GM21423 (cell line): ENCODE data around the gene MIDN.
"Not testable (repeated sequence)": the region's sequence is repeated elsewhere in the genome, so short reads cannot be mapped to it uniquely, and the experiment has no call there.

ENCODE experiments used
- ATAC-seq: cut with Tn5 transposase; IDR thresholded peaks from one replicate; pipeline ENCODE4 v1.9.1; 2021; ENCODE audit warnings: mild to moderate bottlenecking, moderate library complexity; ENCODE audit not compliant: unreplicated experiment

MIDN gene

DNA sequence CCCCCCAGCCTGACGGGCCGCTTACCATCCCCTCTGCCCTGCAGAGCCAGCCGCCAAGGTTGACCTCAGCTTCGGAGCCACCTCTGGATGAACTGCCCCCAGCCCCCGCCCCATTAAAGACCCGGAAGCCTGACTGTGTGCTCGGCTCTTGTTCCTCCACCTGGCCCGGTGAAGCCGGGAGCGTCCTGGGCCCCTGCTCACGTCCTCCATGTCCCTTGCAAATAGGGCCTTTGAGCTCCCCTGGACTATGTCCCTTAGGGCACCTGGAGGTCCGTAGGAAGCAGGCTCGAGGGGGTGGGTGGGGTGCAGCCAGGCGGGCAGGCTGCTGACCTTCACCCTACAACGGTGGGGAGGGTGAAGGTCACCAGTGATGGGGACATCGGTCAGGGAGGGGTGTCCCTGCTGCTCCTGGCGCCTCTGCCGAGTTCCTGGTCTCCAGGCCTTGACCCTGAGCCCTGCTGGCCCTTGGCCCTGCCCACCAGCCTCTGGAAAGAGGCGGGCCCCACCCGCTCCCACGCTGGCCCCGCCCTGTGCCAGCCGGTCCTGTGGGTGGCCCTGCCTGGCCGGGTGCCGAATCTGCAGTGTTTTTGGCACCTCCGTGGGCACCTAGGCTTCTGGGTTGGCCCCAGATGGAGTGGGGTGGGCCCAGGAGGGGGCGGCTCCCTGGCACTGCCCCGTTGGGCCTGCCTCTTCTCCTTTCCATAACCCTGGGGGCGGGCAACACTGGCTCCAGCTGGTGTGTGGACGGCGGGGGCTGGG lies 3.5 kb upstream of the MIDN start:
- no peak for ATAC-seq

DNA sequence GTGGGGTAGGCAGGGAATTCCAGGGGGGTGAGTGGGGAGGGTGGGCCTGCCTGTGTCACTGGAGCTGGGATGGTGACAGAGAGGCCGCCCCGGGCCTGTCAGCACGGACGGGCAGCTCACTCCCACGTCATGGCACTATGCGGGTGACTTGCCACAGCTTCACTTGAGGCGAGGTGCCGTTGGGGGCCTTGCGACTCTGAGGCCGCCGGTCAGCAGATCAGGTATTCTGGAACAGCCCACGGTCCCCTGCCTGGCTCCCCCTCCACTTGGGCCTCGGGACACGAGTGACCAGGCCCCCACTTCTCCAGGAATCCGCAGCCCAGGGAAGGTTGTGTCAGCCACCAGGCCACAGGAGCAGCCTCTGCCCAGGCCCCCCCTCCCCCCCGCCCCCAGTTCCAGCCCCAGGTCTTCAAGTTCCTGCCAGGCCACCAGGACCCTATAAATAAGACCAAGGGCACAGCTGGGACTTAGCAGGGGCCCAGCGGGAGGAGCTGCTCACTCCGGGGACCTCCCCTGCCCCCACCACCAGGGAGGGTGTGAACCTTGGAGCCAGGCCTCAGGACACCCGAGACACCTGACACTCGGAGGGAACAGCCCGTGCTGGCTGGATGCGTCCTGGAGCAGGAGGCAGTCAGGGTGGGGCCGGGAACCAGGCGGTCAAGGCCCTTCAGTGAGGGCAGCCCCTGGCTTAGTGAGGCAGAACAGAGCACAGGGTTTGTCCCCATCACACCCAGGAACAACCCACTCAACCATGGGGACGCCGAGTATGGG lies 2.7 kb upstream of the MIDN start:
- no peak for ATAC-seq

DNA sequence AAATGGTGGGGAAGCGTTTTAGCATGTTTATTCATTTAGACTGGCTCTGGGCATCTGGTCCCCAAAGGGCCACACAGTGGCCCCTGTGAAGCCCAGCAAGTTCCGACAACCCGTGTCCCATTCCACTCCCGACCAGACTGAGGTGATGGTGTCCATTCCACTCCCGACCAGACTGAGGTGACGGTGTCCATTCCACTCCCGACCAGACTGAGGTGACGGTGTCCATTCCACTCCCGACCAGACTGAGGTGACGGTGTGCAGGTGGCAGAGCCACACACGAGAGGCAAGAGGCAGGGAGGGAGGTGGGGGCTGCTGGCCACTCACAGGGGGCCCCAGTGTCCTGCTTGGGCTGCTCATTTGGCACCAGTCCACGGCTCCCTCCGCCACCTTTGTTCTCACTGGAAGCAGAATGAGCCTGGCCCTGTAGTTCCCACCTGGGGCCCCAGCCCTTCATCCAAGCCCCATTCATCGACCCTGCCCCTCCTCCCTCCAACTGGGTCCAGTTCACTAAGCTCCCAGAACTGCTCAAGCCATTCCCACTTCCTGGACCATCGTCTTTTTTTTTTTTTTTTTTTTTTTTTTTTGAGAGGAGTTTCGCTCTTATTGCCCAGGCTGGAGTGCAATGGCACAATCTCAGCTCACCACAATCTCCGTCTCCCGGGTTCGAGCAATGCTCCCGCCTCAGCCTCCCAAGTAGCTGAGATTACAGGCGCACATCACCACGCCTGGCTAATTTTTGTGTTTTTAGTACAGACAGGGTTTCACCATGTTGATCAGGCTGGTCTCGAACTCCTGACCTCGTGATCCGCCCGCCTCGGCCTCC lies 1.9 kb upstream of the MIDN start:
- ATAC-seq, result not testable (repeated sequence)

DNA sequence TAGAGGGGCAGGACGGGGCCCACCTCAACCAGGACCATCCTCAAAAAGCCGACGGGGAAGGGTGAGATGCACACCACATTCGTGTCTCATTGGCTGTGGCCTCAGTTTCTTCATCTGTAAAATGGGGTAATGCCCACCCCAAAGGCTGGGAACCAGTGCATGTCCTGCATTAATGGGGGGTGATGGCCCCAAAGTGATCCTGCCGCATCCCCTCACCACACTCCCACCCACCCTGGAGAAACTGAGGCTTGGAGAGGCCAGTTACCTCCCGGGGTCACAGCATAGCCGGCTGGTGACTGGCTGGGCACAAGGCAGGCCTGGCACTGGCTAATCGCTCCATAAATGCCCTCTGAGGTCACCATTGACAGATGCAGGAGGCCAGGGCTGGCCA lies 640 bp upstream of the MIDN start:
- ATAC-seq, result no peak

DNA sequence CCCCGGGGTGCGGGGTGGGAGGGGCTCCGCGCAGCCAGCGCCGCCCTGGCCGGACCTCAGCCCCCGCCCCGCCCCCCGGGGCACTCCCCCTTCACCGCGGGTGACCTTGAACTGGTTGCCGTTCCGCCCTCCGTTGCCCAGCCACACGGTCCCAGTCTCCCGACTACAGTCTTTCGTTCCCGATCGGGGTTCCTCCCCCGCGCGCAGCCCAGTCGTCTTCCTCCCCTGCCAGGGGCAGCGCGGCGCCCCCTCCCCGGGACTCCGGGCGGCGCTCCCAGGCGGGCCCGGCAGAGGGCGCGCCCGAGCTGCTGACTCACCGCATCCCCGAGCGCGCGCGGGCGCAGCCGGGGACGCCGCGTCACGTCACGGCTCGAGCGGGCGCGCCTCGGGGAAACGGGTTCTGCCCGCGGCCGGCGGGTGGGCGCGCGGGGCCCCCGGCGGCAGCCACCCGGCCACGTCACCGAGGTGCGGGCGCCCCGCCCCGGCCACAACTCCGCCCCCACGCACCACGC lies 459 bp downstream of the MIDN start:
- ATAC-seq, result peak; percentile 29

DNA sequence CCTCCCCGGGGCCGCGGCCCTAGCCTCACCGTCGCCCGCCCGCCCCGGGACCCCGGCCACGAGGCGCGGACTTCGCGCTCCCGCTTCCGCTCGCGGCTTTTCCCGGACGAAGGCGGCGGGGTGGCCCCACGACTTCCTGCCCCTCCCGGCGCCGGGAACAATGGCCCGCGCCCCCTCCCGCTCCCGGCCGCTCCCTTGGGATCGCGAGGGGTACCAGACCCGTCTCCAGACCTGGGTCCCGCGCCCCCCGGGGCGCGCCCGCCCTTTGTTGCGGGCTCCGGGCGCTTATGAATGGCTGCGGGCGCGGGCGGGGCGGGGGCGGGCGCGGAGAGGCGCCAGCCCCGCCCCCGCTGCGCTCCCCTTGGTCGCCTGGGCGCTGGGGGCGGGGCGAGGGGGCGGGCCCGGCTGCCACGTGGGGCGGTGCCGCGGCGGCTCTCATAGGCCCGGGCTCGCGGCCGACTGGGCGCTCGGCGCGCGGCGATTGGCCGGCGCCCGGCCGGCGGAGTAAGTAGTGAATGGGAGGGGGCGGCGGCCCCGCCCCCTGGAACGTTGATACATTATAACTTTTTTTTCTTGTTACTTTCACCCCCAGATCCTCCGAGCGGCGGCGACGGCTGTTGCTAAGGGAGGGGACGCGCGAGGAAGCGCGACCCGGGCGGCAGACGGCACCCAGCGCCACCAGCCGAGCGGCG lies 1.1 kb downstream of the MIDN start:
- ATAC-seq, result peak; percentile 43

DNA sequence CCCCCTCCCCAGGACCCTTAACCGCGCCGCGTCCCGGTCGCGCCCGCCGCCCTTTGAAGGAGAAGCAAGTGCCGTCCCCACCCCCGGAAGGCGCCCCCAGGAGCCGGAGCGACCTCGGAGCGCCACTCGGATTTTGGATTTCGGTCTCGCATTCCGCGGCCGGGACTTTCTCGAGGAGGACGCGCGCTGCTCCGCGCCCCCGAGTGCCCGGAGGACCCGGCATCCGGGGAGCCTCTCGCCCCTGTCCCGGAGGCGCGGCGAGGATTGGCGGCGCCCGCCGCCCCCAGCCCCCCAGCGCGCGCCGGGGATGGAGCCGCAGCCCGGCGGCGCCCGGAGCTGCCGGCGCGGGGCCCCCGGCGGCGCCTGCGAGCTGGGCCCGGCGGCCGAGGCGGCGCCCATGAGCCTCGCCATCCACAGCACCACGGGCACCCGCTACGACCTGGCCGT lies 1.6 kb downstream of the MIDN start:
- no peak for ATAC-seq

DNA sequence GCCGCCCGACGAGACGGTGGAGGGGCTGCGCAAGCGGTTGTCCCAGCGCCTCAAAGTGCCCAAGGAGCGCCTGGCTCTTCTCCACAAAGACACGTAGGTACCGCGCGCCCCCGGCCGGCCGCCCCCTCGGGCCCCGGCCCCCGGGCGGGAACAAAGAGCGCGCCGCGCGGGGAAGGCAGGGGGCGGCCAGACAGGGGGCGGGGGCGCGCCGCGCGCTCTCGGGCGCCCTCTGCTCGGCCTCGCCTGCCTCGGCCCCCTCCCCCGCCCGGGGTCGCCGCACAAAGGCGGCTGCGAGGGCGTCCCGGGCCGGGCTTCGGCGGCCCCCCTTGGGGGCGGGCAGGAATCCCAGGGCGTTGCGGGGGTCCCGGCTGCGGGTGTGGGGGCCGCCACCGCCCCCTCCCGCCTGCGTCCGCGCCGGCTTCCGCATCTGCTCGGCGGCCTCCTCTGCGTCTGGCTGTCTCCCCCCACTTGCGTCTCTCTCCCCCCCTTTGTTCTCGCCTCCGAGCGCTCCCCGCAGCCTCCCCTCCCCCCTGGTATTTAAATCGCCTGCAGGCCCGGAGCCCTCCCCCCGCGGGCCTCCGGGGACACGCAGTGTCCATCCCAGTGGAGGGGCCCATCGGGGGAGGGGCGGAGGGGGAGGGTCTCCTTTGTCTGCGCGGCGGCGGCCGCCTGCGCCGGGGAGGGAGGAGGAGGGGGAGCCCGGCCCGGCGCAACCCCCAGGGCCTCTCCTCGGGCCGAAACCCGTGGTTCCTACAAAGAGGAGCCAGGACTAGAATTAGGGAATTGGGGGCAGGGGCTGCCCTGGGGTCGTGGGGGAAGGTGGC lies 2.3 kb downstream of the MIDN start:
- ATAC-seq, result no peak

DNA sequence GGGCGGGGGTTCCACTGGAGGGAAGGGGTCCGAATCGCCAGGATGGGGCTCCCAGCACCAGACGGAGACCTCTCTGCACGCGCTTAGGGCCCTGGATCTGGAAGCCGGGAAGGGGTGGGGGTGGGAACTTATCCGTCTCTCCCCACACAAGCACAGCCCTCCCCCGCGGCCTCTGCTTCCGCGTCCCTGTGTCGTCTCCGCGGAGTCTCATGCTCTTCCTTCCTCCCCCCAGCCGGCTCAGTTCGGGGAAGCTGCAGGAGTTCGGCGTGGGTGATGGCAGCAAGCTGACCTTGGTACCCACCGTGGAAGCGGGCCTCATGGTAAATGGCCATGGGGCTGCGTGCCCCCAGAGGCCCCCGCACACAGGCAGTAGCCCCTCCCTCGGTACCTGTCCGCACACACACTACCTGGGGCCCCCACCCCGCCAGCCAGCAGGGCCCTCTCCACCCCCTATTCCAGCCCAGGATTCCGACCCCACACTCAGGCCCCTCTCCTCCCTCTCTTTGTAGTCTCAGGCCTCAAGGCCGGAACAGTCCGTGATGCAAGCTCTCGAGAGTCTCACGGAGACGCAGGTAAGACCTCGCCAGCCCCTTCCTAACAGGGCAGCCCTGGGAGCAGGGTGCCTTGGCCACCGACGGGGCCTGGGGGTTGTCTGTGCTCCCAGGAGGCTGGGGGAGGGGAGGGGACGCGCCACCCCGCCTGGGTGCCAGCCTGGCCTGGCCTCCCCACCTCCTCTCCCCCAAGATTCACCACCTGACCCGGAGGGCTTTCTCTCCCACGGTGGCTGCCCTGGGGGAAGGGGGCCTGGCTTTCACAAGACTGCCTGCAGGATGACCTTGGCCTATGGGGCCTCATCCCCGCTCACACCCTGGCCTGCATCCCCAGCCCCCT lies 3.2 kb downstream of the MIDN start:
- no peak for ATAC-seq

DNA sequence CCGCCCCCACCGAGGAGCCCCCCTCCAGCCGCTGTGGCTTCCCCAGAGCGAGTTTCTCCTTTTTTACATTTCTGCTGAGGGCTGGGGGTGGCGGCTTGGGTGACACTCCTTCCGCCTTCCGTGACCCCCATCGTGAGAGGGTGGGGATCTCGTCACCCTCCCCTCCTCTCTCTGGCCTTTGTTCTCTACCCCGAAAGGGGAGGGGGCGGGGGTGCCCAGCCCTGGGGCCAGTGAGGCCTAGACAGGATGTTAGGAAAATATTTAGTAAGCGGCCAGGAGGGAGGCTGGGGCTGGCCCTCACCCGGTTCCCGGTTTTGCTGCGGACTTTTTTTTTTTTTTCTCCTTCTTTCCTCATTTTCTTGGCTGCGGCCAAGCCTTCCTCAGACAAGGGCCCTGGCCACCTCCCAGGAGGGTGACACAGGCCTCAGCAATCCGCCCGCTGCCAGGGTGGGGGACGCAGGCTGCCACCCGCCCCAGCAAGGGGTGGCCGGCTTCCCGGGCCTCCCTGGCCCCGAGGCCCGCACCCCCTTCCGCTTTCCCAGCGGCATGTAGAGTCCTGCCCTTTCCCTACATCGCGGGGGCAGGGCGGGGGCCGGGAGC lies 3.9 kb downstream of the MIDN start:
- no peak for ATAC-seq

DNA sequence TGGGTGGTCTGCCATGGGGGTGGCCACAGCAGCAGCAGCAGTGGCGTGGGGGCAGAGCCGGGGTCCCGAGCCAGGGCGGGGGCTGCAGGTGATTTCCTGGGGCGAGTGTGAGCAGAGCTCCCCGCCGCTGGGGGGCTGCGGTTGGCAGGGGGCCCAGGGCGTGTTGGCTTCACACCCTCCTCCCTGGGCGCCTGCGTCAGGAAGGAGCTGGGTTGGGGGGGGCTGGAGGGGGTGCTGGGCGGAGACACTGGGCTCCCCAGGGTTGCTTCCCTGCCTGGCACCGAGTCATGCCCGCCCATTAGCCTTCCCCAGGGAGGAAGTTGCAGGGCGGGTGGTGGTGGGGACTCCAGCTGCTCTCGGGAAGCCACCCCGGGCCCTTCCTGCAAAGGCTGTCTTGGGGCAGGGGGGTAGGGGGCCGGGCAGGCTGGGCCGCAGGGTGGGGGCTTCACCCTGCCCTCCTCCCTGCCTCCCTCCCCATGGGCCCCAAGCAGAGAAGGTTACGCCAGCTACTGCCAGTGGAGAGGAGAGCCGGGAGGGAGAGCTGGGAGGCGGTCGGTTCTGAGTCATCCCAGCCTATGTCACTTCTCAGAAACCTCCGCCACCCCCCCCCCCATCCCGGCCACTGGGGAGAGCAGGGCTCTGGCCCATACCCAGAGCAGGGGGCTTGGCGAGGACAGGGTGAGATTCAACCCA lies 4.6 kb downstream of the MIDN start:
- ATAC-seq, result no peak

DNA sequence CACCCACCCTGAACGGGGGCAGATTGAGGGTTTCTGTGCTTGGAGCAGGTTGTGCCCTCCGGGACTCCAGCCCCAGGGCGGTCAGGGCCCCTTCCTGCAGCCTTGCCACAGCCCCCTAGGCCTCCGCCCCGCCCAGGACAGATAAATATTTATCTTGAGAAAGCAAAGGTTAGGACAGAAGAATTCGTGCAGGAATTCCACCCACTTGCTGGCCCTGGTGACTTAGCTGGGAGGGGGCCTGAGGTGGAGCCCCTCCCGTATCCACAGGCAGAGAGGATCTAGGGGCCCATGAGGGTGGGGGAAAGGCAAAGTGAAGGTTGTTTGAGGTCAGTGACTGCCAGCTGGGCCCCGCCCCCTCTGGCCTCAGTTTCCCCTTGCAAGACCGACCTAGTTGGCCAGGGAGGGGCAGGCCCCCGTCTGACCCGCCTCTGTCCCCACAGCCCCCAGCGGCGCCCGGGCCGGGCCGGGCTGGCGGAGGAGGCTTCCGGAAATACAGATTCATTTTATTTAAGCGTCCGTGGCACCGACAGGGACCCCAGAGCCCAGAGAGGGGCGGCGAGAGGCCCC lies 5.2 kb downstream of the MIDN start:
- no peak for ATAC-seq

DNA sequence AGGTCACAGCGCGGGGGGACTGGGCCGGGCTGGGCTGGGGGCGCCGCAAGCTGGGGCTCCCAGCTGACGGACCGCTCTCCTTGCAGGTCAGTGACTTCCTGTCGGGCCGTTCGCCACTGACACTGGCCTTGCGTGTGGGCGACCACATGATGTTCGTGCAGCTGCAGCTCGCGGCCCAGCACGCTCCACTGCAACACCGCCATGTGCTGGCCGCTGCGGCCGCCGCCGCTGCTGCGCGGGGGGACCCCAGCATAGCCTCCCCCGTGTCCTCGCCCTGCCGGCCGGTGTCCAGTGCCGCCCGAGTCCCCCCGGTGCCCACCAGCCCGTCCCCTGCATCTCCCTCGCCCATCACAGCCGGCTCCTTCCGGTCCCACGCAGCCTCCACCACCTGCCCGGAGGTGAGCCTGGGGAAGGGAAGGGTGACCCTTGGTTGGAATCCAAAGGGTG lies 5.7 kb downstream of the MIDN start:
- ATAC-seq, result no peak

DNA sequence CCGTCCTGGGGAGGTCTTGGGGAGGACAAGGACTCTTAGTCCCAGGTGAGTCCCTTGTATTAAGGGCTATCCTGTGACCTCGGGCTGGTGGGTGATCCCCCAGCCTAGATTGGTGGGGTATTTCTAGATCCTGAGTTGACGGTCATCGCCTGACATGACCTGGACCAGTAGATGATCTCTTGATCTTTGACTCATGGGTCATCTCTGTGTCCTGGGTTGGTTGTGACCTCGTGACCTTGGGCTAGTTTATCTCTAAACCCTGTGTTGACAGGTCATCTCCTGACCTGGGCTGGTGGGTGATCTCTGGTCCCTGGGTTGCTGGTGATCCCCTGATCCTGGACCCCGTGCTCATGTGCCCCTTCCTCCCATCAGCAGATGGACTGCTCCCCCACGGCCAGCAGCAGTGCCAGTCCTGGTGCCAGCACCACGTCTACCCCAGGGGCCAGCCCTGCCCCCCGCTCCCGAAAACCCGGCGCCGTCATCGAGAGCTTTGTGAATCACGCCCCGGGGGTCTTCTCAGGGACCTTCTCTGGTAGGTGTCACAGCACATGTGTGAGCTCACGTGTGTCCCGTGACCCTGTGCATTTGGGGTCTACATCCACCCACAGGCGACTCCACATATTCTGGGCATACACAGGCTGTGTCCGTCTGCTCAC lies 6.3 kb downstream of the MIDN start:
- ATAC-seq, result no peak

DNA sequence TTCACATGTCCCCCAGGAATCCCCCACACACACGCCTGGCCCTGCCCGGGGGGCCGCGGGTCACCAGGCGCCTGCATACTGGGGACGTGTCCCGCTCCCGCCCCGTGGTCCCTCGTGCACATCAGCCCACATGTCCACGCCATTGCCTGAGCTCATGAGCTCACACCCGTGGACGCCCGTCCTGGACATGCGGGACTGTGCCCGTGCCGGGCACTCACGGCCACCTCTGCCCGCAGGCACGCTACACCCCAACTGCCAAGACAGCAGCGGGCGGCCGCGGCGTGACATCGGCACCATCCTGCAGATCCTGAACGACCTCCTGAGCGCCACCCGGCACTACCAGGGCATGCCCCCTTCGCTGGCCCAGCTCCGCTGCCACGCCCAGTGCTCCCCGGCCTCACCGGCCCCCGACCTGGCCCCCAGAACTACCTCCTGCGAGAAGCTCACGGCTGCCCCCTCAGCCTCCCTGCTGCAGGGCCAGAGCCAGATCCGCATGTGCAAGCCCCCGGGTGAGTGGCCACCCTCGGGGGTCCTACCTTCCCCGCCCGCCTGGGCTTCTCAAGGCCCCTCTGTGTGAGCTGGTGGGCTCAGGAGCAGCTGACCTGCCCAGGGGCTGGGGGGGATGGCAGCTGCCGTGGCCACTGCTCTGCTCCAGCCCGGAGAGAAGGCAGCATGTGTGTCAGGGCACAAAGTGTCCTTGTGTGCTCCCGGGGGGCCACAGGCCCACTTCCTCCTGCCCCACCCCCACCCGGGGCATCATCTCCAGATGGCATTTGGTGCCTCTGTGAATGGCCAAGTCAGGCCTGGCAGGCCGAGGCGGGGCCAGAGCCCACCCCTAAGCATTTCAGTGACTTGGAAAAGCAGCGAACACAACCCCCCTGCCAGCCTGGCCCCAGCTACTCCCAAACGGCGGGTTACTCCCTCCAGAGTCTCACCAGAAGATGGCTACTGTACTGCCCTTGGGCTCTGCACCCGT lies 7.1 kb downstream of the MIDN start:
- ATAC-seq, result no peak
